Activated T-helper 1 cell treated with anti-CD3 and anti-CD28 coated beads, Interleukin-2, amount 50 U/mL, for 16 hours (primary cell): ENCODE measurements around the gene DLGAP4.
"Not testable (repeated sequence)": the region's sequence is repeated elsewhere in the genome, so short reads cannot be mapped to it uniquely, and the experiment has no call there.

Experiments
- DNase-seq, 2 donors: peaks; one replicate each; pipeline ENCODE4 v3.0.0-alpha.2; 2020; ENCODE audit warnings: low read depth in 1 of 2, low spot score in 1 of 2

The DLGAP4 gene

GRCh38 chr20:36468149-36469000 is 162.2 kb downstream of the DLGAP4 start:
- DNase-seq: no peak

GRCh38 chr20:36469973-36470372 is 163.8 kb downstream of the DLGAP4 start:
- DNase-seq: no peak

- no peak for DNase-seq
These were observed 165.9 kb downstream of the DLGAP4 start for GRCh38 chr20:36471885-36472636.

- no peak for DNase-seq
These were observed 166.5 kb downstream of the DLGAP4 start for GRCh38 chr20:36472637-36473090.

- DNase-seq: no peak
These were observed 167.0 kb downstream of the DLGAP4 start for GRCh38 chr20:36473164-36473563.

- DNase-seq: no peak
These were observed 168.4 kb downstream of the DLGAP4 start for GRCh38 chr20:36474563-36474962.

- DNase-seq: not testable (repeated sequence)
These were observed 168.9 kb downstream of the DLGAP4 start for GRCh38 chr20:36475054-36475453.

GRCh38 chr20:36477475-36477874 is 171.3 kb downstream of the DLGAP4 start:
- no peak for DNase-seq

- no peak for DNase-seq
These were observed 172.2 kb downstream of the DLGAP4 start for GRCh38 chr20:36478137-36478905.

GRCh38 chr20:36479938-36480337 is 173.8 kb downstream of the DLGAP4 start:
- DNase-seq: no peak

GRCh38 chr20:36480456-36481048 is 174.4 kb downstream of the DLGAP4 start:
- no peak for DNase-seq

GRCh38 chr20:36481380-36482043 is 175.4 kb downstream of the DLGAP4 start:
- no peak for DNase-seq

- no peak for DNase-seq
These were observed 175.9 kb downstream of the DLGAP4 start for GRCh38 chr20:36482044-36482473.

- DNase-seq: no peak
These were observed 177.2 kb downstream of the DLGAP4 start for GRCh38 chr20:36483209-36483918.

- no peak for DNase-seq
These were observed 178.0 kb downstream of the DLGAP4 start for GRCh38 chr20:36483919-36484808.

GRCh38 chr20:36485286-36485685 is 179.1 kb downstream of the DLGAP4 start:
- DNase-seq: no peak

GRCh38 chr20:36487069-36487468 is 180.9 kb downstream of the DLGAP4 start:
- no peak for DNase-seq

- DNase-seq: no peak
These were observed 184.1 kb downstream of the DLGAP4 start for GRCh38 chr20:36490191-36490590.
